Activated CD8-positive, alpha-beta memory T cell treated with anti-CD3 and anti-CD28 coated beads, Interleukin-2, amount 50 U/mL, for 1 hour (primary cell): ENCODE results near the gene CFAP221.
"Not testable (repeated sequence)": the region's sequence is repeated elsewhere in the genome, so short reads cannot be mapped to it uniquely, and the experiment has no call there.

Source experiments
- DNase-seq: peaks from one replicate; pipeline ENCODE4 v3.0.0-alpha.2; 2020; ENCODE audit errors: extremely low read depth

Gene CFAP221

DNA sequence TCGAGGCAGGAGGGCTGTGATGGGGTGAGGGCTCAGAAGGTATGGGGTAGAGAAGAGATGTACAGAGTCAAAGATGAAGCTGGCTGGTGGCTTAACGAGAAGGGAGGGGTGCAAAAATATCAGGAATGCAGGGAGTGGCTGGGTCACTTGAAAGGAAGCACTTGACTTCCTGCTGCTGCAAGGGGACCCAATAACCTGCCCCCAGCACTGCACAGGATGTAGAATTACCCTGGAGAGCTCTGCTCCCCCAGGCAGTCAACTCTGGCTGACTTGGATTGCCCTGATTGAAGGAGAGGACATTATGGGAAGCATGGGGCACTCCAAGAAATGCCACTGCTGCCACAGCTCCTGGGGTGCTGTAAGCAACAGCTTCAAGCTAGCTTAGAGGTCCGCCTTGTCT, 41.8 kb downstream of the CFAP221 start:
- DNase-seq: no peak

DNA sequence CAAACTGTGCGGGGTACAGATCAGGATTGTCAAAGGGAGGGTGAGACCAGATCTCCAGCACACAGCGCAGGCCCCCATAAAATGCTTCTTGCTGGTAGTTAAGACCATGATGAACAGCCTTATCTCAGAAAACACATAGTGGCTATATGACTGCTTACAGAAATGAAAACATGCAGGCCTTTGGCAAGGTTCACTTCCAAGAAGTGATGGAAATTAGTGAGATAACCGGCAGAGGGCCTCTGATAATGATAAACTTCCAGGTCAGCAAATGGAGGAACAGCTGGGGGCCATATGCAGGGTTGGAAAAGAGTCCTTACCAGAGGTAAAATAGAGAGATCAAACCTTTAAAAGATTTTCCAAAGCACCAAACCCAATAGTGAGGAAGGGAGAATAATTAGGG, 46.6 kb downstream of the CFAP221 start:
- DNase-seq: no peak

DNA sequence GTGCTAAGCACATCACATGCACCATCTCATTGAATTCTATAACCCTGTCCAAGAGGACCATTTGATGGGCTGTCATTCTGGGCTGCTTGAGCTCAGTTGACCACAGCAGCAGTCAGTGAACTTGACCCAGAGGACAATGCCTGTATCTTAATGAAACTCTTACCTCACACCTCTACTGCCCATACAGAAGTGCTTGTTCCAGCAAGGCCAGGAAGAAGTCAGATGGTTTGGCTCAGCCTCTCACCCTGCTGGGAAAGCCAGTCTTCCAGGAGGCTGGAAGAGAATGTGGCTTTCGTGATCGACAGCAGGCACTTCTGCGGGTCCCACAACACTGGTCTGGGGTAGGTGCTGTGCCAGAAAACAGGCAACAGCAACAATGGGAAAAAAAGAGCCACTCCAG, 47.3 kb downstream of the CFAP221 start:
- no peak for DNase-seq

DNA sequence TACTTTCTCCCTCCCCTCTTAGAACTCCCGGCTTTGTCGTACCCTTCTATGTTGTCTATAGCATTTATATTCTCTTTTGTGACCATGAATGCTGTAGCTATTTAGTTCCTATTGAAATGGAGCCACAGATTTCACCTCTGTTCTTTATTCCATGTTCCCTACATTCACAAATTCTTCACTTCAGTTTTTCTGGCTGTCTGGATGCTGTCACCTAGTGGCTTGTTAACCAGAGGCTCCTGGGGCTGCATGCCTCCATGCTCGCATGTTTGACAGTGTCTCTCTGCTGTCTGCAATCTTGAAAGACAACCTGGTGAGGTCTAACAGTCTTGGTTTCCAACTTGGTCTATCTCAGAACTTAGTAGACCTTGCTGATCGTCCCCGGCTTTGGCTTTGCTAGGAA, 48.2 kb downstream of the CFAP221 start:
- no peak for DNase-seq

DNA sequence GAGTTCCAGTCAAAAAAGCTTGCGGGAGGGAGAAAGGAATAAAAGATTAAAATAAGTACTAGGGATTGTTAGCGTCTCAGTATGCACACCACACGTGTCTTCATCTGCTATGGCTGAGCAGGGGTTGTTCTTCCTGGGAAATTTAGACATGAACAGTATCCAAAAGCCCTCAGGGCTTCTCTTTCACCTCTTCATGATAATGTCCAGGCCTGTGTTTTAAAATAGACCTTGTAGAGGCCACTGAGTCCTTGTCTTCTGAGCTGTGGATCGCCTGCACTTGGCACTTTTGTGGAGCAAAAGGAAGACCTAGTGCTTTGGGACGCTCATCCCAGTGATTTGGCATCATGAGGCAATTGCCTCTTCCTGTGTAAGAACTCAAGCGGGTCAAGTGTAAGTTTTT, 52.4 kb downstream of the CFAP221 start:
- DNase-seq: no peak

DNA sequence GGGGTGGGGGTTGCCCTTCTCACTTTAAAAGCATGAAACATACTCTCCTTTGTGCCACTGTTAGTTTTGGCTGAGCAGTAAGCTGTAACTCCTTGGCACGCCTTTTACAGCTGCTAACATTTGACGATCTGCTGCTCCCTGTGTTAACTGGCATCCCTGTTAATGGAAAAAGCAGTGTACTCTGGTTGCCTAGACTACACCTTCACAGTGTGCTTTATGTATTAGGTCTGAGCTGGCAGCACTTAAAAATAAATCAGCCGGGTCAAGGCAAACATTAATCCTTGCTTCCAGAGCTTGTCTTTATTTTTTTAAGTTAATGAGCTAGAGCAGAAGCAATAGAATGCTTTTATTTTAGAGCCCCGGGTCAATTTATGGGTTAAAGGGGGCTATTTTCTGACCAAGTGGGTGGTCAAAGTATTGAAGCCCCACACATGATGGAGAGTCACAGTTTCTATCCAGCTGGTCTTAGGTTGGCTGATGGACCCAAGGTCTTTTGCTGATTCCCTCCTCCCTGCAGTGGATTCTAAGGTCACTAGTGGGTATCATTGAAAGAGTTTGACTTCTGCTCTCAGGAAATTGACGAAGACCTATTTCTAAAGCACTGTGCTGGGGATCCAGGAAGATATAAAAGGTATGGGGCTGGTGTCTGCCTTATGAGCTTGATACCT, 54.5 kb downstream of the CFAP221 start:
- DNase-seq: no peak

DNA sequence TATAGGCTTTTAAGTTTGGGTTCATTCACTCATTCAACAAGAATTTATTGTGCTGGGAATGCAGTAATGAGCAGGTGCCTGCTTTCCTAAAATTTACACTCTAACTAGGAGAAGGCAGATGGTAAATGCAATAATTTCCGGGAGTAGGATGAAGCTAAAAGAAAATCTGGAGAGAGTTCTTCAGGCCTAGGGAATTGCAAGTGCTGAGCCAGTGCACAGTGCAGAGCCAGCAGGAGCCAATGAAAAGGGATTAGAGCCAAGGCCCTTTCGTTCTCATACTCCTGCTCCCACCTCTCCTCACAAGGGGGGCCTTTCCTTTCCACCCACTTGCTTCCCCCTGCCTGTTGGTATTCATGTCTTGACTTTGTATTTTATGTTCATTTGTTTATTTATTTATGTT, 55.1 kb downstream of the CFAP221 start:
- DNase-seq: no peak

DNA sequence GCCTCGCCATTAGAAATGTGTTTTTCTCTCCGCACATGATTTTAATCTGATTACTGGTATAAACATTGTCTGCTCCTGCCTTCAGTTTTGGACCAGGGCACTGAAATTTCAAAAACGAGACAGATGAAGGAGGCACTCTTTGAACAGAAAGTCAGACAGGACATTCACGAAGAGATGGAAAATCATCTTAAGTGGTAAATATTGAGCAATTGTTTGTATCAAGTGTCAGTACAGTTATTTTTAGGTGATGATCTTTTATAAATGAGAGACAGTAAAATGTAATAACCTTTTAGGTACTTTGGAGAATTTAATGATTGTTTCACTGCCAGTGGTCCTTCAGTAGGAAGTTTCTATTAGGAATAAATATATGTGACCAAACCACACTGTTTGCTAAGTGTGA, 60.8 kb downstream of the CFAP221 start:
- DNase-seq: no peak

DNA sequence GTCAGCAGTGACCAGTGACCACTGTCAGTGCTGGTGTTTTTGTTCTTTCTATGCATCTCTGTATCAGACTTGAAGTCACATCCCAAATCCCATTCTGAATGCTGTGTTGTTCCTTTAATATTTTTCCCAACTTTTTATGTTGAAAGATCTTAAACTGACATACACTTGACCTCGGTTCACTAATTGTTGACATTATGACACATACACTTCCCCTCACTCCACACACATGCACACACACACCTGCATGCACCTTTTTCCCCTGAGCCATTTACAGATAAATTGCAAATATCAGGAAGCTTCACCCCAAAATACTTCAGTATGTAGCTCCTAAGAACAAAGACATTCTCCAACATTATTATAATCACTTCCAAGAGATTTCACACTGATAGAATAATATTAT, 62.4 kb downstream of the CFAP221 start:
- no peak for DNase-seq

DNA sequence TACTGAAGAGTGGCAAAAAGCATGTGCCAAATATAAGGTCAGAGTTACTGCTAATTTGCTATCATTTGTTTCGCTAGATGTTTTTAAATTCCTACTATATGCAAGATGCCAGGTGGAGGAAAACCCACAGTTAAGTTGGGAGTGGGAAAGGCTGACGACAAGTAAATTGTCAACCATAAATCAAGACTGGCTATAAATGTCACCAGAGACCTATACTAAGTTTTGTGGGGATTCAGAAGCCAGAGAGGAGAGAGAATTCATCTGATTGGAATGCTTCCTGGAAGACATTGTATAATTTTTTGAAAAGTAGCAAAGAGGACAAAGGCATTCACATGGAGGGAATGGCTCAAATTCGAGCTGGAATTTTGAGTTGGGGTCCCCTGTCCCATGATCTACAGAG, 64.3 kb downstream of the CFAP221 start:
- DNase-seq: no peak

DNA sequence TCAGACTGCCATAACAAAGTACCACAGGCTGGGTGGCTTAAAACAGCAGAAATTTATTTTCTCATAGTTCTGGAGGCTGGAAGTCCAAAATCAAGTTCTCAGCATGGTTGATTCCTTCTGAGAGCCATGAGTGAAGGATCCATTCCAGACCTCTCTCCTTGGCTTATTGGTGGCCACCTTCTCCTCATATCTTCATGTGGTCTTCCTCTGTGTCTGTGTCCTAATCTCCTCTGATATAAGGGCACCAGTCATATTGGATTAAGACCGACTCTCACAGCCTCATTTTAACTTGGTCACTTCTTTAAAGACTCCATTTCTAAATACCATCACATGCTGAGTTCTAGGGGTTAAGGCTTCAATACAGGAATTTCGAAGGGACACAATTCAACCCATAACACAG, 65.1 kb downstream of the CFAP221 start:
- DNase-seq: no peak

DNA sequence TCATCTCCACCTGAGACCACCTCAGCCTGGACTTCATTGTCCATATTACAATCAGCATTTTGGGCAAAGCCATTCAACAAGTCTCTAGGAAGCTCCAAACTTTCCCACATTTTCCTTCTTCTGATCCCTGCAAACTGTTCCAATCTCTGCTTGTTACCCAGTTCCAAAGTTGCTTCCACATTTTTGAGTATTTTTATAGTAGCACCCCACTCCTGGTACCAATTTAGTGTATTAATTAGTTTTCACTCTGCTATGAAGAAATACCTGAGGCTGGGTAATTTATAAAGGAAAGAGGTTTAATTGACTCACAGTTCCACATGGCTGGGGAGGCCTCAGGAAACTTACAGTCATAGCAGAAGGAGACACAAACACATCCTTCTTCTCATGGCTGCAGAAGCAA, 69.9 kb downstream of the CFAP221 start:
- DNase-seq: not testable (repeated sequence)

DNA sequence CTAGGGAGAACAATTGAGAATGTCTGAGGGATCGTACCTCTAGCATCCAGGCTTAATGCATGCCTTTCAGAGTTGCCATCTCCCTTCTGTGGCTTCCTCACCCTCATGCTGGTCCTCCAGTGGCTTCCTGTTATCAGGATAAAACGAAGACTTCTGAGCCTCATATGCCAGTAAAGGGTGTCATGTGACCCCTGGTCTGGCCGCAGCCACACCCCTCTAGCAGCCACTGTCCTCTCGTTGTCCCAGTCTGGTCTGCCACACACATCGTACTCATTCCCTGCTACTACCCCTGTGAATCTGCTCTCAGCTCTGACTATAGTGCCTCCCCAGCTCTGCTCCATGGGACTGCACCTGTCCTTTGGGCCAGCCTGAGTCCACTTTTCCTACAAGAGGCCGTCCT, 72.2 kb downstream of the CFAP221 start:
- DNase-seq: no peak

DNA sequence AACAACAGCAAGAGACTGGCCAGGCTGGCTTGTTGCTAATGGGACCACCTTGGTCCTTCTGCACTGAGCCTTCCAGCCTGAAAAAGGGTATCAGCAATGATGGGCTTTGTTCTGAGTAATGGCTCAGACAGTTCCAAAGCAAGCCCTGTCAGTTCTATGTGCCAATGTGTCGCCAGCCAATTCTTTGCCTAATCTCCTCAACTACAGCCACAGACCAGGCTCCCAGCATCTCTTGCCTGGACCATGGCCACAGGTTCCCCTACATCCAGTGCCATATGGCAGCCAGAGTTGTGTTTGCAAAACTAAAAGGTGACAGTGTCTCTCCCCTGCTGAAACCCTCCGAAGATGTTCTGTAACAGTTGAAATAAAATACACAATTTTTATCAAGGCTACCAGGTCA, 73.2 kb downstream of the CFAP221 start:
- DNase-seq: no peak

DNA sequence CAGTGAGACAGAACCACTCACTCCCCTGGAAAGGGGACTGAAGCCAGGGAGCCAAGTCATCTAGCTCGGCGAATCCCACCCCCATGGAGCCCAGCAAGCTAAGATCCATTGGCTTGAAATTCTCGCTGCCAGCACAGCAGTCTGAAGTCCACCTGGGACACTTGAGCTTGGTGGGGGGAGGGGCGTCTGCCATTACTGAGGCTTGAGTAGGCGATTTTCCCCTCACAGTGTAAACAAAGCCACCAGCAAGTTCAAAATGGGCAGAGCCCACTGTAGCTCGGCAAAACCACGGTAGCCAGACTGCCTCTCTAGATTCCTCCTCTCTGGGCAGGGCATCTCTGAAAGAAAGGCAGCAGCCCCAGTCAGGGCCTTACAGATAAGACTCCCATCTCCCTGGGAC, 74.5 kb downstream of the CFAP221 start:
- DNase-seq: not testable (repeated sequence)

DNA sequence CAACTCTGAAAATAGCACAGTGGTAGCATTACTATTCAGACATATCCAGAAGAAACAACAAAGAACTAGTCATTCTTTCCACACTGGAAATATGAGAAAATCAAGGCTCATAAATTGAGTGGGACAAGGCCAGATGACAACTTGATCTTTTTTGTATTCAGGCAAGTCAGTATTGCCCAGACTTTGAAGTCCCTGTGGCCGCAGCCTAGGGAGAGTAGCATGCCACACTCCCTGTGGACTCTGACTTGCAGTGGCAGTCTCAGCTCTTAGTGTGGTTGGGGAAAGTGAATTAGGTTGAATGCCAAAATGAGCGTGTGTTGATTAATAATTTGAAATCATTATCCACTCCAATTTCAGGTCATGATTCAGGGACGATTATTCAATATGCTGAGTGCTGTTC, 81.0 kb downstream of the CFAP221 start:
- no peak for DNase-seq

DNA sequence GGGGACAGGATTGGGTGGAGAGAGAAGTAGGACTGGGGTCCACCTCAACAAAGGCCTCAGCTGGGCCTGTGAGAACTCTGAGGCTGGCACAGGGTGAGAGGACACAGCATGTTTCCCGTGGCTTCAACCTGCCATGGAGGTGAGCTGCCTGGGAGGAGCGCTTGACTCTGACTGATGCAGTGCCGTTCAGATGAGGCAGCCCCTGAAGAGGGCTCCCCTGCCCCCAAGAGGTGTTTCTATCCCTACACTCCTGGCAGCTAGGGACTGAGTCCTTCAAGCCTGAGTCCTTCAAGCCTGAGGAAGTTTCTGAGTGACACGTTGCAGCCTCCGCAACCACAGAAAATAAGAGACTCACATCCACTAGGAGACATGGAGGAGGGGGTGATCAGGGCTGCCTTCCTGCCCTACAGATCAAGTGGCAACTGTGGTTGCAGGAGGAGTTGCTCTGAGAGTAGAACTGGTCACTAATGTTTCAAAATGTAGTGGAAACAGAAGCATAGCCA, 85.1 kb downstream of the CFAP221 start:
- DNase-seq: no peak

DNA sequence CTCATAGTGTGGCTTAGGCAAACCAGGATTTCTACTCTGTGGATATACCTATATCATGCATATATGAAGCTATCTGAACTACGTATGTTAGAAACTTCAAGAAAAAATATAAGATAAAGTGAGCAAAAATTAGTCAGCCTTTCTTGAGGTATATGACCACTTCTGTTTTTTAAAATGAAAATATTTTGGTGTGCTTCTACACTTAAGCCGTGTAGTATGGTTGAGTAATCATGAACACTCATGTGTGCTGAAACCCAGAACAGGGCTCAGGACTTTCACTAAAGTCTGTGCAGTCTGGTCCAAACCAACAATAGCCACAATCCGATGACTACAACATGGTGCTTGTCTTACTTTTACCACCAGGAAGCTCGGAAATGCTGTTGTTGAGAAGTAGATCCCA, 85.9 kb downstream of the CFAP221 start:
- no peak for DNase-seq

DNA sequence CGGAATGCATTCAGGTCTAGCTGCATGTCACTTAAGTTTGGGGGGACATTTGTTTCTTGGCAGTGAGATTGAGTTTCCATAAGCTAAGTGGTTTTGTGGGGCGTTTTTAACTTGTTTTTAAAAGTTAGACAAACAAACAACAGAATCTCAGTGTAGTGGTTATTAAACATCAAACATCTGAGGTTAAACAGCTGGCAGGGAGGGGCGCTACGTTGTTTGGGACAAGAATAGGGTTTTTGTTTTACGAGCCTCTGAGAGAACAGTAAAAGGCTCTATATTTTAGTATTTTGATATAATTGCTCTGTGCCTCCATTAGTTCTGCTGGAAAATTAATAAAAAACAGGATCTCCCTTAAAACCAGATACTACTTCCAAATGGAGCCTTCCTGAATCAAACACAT, 93.1 kb downstream of the CFAP221 start:
- DNase-seq: no peak

DNA sequence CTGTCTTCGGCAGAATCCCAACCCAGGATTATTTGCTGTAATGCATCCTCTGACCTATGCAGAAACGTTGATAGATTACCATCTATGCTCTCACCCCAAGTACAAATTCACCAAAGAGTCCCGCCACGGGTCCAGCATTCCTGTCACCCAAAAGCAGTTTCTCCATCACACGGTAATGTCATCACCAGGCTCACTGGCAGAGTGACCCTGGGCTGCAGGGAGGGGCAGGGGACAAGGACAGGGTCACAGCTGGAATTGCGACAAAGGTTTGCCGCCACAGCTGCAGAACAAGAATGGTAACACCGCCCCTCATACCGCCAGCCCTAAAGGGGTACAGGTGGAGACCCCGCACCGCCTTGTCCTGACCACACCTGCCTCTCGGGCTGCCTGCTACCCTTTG, 94.0 kb downstream of the CFAP221 start:
- DNase-seq: no peak

DNA sequence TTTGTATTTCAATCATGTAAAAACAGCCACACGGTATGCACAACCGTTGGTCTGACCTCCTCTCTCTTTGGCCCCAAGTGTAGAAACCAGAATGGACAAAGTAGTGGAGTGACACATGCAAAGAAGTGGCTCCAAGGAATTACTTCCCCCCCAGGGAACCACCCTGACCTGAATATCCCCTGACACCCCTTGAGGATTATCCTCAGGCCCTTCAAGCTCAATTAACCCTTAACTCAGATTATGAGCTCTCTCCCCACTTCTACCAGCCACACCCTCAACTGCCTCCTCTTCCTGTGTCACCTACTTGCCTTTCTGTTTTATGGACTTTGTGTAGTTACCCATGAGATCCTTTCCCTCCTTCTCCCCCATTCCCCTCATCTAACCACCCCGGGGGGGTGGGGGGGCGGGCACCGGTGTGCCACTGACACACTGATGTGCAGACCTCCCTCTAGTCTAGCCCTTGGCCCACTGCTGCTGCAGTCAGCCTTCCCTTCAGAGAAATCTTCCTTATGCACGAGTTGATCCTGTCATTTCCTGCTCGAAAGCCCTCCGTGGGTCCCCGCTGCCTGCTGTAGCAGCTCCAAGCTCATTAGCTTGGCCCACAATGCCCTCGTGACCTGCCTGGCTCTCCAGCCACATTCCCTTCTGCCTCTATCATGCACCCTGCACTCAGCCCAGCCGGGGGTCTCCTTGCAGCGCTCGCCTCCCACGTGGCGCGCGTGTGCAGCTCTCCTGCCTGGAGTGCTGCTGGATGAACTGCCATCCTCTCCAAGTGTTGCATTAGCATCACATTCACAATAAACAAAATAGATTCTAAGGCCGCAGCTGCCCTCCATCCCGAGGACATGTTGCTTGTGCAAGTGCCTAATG, 94.7 kb downstream of the CFAP221 start:
- no peak for DNase-seq

DNA sequence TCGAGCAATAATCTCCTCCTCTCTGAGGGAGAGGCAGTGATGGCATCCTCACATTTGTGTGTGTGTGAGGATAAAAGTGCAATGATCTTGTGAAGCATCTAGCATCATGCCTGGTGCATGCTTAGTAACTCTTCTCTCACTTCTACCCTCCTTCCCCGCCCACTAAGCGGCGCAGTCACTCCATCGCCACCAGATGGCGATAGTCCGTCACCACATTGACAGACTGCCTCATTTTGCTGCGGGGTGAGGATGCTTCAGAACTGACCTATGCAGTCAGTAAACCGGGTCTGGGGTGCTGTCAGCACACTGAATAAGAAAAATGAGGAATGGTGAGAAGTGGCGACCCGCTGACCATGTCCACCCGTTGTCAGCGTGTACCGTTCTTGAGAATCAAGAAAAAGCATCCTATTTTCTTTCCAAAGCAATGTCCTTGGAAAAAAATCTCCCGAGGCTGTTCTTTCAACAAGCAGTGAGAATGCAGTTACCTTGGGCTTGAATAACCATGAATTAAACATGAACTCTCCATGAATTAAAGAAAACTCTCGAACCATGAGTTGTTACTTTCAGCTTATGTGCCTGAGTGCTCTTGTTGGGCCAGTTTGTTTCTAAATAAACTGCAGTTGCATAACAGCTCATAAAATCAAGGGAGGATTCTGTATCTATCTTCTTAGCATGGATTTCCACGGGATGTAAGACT, 97.5 kb downstream of the CFAP221 start:
- peak; percentile 4 for DNase-seq

DNA sequence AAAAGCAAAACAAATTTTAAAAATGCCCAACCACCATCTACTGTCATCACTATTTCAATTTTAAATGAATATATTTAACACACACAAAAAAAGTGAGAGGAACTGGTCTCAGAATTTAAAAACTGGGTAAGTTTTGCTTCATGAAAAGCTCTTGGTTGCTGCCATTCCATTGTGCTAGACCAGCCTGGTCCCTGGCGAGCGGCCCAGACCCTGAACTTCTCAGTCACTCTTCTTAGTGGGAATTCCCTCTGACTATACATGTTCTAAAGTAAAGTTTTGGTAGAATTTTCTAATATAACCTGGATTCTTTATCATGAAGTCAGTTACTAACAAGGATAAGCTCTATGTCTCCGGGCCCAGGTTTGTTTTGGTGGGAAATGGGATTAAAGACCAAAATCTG, 99.9 kb downstream of the CFAP221 start:
- DNase-seq: no peak
